ENCODE data around the gene RGS17. TPM values are rescaled to one million over a fixed set of nuclear protein-coding genes. Genes with fewer than 3 reads are reported as not detected.
A peak's percentile ranks its signal among the peaks of the same experiment; 100 is the strongest.

The RGS17 gene
- total RNA-seq, 4 donors from 2014 or later = 0.08 to 0.16 TPM; not detected in 2

DNA sequence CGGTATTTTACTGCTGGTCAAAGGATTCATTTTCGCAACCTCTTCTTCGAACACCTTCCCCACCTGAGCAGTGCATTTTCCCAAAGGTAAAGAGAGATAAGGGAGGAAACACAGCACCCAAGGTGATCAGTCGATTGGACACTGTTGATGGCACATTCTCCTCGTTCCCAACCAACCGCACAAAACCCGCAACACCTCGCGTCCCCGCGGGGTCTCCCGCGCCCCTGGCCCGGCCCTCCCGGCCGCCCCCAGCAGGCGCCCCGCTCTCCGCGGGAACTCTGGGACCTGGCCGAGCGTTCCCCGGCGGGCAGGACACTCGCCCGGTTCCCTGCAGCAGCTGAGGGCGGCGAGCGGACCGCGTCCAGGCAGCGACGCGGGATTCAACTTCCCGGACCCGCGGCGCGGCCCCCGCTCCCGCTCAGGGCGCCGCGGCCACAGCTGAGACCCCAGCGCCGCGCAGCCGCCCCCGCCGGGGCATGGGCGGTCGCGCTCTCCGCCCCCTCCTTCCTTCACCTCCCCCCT lies 506 bp downstream of the RGS17 start:
- intact Hi-C loops (cut with DNase I; ENCODE audit: low total_unique reads) = no loop called here
- WGBS, 2 donors = 1% methylated on average over 13 to 19 of the region's 54 CpGs
- TF ChIP-seq, protein P1, sequence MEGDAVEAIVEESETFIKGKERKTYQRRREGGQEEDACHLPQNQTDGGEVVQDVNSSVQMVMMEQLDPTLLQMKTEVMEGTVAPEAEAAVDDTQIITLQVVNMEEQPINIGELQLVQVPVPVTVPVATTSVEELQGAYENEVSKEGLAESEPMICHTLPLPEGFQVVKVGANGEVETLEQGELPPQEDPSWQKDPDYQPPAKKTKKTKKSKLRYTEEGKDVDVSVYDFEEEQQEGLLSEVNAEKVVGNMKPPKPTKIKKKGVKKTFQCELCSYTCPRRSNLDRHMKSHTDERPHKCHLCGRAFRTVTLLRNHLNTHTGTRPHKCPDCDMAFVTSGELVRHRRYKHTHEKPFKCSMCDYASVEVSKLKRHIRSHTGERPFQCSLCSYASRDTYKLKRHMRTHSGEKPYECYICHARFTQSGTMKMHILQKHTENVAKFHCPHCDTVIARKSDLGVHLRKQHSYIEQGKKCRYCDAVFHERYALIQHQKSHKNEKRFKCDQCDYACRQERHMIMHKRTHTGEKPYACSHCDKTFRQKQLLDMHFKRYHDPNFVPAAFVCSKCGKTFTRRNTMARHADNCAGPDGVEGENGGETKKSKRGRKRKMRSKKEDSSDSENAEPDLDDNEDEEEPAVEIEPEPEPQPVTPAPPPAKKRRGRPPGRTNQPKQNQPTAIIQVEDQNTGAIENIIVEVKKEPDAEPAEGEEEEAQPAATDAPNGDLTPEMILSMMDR (IDR thresholded peaks at IDR 0.05) = no peak
- TF ChIP-seq POLR2A (IDR thresholded peaks at IDR 0.05) = no peak
- H3K4me3 ChIP-seq (ENCODE audit: low read depth, poor library complexity, severe bottlenecking) = peak overlapping the region; percentile 33
- DNase-seq (ENCODE audit: low spot score in 2 of 2) = no peak

DNA sequence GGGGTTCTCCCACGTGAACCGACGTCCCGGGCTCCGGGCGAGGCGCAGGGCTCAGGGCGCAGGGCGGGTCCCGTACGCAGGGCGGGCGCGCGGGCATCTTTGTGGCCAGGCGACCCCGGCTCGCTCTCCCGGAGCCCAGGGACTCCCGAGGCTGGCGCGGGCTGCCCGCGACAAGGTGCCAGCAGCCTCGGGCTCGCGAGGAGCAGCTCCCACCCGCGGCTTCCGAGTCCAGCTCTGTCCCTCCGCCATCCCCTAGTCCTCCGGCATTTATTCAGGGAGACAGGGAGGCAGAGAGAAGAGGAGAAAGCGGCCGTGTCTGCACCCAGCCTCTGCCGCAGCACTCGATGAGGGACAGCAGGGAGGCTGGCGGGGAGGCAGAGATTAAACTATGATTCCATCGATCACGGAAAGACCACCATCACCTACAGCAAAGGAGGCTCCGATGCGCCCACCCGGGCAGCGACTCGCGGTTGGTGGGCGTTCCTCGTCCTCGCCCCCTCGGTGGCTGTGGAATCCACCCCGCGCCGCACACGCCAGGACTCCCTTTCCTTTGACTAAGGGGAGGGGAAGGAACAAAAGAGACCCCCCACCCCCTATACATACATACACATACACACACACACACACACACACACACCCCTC lies 1.1 kb downstream of the RGS17 start:
- no peak for DNase-seq (ENCODE audit: low spot score in 2 of 2)
- TF ChIP-seq, protein P1 (IDR thresholded peaks at IDR 0.05) = no peak
- no peak for TF ChIP-seq POLR2A (IDR thresholded peaks at IDR 0.05)
- peak overlapping the region; percentile 33 for H3K4me3 ChIP-seq (ENCODE audit: low read depth, poor library complexity, severe bottlenecking)
- 0 to 1% methylated on average over 43 to 52 of the region's 53 CpGs for WGBS, 2 donors
- intact Hi-C loops (cut with DNase I; ENCODE audit: low total_unique reads) = no loop called here

DNA sequence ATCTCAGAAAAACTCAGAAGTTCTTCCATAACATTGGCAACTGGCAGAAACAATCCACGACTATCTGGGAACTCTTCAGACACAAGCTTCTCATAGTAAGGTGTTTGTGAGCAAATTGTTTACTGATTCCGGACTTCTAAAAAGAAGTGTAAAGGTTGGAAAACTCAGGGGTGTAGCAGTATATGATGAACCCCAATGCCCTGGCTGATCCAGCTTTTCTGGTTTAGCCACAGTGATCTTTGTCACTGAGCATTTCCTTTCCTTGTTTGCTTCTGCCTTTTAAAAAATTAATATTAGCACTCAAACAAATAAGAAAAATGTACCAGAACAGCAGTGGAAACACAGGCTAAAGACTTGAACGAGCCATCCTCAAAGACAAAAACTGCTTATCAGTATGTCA lies 4.9 kb downstream of the RGS17 start:
- WGBS, 2 donors = 86 to 89% methylated on average over 3 of the region's 3 CpGs
- TF ChIP-seq, protein P1 (IDR thresholded peaks at IDR 0.05) = no peak
- TF ChIP-seq POLR2A (IDR thresholded peaks at IDR 0.05) = no peak

DNA sequence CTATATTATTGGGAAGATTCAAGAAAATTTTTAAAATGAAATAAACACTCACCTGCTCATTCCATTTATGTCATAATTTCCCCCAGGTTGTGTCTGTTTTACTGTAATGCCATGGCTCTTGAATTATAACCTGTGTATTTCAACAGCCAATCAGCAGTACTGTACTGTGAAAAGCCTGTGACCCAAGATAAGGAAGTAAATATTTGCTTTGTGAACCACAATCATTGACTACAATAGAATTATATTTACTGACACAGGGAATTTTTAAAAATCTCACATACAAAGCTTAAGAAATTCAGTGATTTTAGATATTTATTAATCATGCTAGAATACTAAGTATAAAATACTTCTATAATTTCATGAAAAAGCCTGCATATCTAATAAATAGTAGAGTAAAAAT lies 6.0 kb downstream of the RGS17 start:
- TF ChIP-seq, protein P1 (IDR thresholded peaks at IDR 0.05) = no peak
- TF ChIP-seq POLR2A (IDR thresholded peaks at IDR 0.05) = no peak
- no peak overlapping the region for H3K4me3 ChIP-seq (ENCODE audit: low read depth, poor library complexity, severe bottlenecking)
- intact Hi-C loops (cut with DNase I; ENCODE audit: low total_unique reads) = no loop called here
- DNase-seq (ENCODE audit: low spot score in 2 of 2) = no peak

More for the DNA sequence above, 4.9 kb downstream of the RGS17 start:
- H3K4me3 ChIP-seq (ENCODE audit: low read depth, poor library complexity, severe bottlenecking) = no peak overlapping the region
- DNase-seq (ENCODE audit: low spot score in 2 of 2) = no peak
- intact Hi-C loops (cut with DNase I; ENCODE audit: low total_unique reads) = no loop called here

DNA sequence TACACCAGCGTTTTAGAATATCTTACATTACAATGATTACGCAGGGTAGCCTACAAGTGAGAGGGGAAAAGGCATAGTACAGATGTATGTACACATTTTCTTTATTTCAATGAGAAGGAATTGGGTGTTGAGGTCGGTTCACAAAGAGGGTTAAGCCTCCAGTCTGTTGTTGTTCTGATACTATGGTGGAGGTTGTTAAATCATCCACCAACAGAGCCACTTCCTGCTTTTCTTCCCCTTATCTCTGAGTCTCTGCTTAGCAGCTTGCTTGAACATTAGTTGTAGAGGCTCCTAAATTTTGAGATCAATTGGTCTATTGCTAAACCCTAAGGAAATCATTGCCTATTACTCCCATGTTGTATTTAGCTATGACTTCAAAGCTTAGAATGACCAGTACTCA lies 7.3 kb downstream of the RGS17 start:
- intact Hi-C loops (cut with DNase I; ENCODE audit: low total_unique reads) = no loop called here
- H3K4me3 ChIP-seq (ENCODE audit: low read depth, poor library complexity, severe bottlenecking) = no peak overlapping the region
- WGBS, 2 donors = 78 to 83% methylated on average over 3 of the region's 3 CpGs
- TF ChIP-seq POLR2A (IDR thresholded peaks at IDR 0.05) = no peak
- TF ChIP-seq, protein P1 (IDR thresholded peaks at IDR 0.05) = no peak
- DNase-seq (ENCODE audit: low spot score in 2 of 2) = no peak

DNA sequence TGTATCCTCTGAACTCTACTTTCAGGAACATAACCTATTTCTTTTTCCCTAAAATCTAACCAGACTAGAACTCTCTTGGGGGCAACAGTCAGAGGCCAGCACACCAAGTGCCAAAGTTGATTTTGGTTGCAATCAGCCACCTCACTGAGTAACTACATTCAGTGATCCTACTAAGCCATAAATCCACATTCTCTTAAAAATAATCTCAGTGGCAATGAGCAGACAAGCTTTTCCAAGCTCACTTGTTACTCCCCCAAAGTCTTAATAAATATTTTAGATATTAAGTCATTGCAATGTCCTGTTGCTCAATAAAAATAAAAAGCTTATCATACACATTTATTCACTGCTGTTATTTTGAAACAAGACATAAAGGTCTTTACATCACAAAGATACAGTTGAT lies 9.8 kb downstream of the RGS17 start:
- no peak overlapping the region for H3K4me3 ChIP-seq (ENCODE audit: low read depth, poor library complexity, severe bottlenecking)
- no peak for TF ChIP-seq POLR2A (IDR thresholded peaks at IDR 0.05)
- TF ChIP-seq, protein P1 (IDR thresholded peaks at IDR 0.05) = no peak
- intact Hi-C loops (cut with DNase I; ENCODE audit: low total_unique reads) = no loop called here
- no peak for DNase-seq (ENCODE audit: low spot score in 2 of 2)

Data from lower leg skin (tissue), 4 donors.